SK-N-SH treated with all-trans-retinoic acid at 6 μM for 48 hours (cell line): Measurements from ENCODE around the gene MOXD1.

Source experiments
- ARNTL ChIP-seq: fragments of 450-650 bp; formaldehyde crosslinking; IDR thresholded peaks from 2 replicates; pipeline ENCODE4 v1.5.0; 2020; ENCODE audit warnings: low read depth, mild to moderate bottlenecking, moderate library complexity, borderline replicate concordance
- BACH2 ChIP-seq: fragments of 250-450 bp; sonication (Bioruptor Pico); IDR thresholded peaks from 2 replicates; pipeline ENCODE4 v1.9.0; 2021; ENCODE audit warnings: mild to moderate bottlenecking, borderline replicate concordance
- CREB5 ChIP-seq: fragments of 250-450 bp; sonication (Bioruptor Pico); IDR thresholded peaks from 2 replicates; pipeline ENCODE4 v1.5.1; 2020; ENCODE audit warnings: low read depth, mild to moderate bottlenecking, moderate library complexity
- POU6F1 ChIP-seq: fragments of 250-450 bp; sonication (Bioruptor Pico); IDR thresholded peaks from 2 replicates; pipeline ENCODE4 v1.8.0; 2021; ENCODE audit warnings: low read depth, mild to moderate bottlenecking, moderate library complexity, borderline replicate concordance
- SNAI2 ChIP-seq: fragments of 250-450 bp; sonication (Bioruptor Pico); IDR thresholded peaks from 2 replicates; pipeline ENCODE4 v1.5.0; 2020; ENCODE audit warnings: mild to moderate bottlenecking, moderate library complexity
- ZFP3 ChIP-seq: fragments of 250-450 bp; sonication (Bioruptor Pico); IDR thresholded peaks from 2 replicates; pipeline ENCODE4 v1.5.0; 2020; ENCODE audit warnings: mild to moderate bottlenecking, moderate library complexity
- ZFP30 ChIP-seq: fragments of 450-650 bp; formaldehyde crosslinking; IDR thresholded peaks from 2 replicates; pipeline ENCODE4 v1.5.0; 2022; ENCODE audit warnings: mild to moderate bottlenecking, moderate library complexity

- TF ChIP-seq CREB5 (CRISPR knock-in tag) (no peak), SNAI2 (CRISPR knock-in tag) (no peak), POU6F1 (CRISPR knock-in tag) (no peak), ZFP3 (CRISPR knock-in tag) (no peak), BACH2 (CRISPR knock-in tag) (no peak), ARNTL (CRISPR knock-in tag) (no peak), ZFP30 (CRISPR knock-in tag) (no peak)
Observed at GRCh38 chr6:132261354-132261753, 139.9 kb downstream of the MOXD1 start.
